ENCODE results near the gene ZFP37.
"Not testable (repeated sequence)": the region's sequence is repeated elsewhere in the genome, so short reads cannot be mapped to it uniquely, and the experiment has no call there.

- not testable (repeated sequence) for TF ChIP-seq SIN3A (IDR thresholded peaks at IDR 0.05; ENCODE audit: borderline replicate concordance, low read depth, low read length); RAD21 (IDR thresholded peaks at IDR 0.05; ENCODE audit: low read length); CTCF (IDR thresholded peaks at IDR 0.05); EZH2phosphoT487 (IDR thresholded peaks at IDR 0.05; ENCODE audit: borderline replicate concordance, low read depth); GABPA (IDR thresholded peaks at IDR 0.05; ENCODE audit: low read depth); FOSL2 (IDR thresholded peaks at IDR 0.05; ENCODE audit: borderline replicate concordance, low read depth); FOXM1 (IDR thresholded peaks at IDR 0.05; ENCODE audit: low read depth)
- TF ChIP-seq, protein P1, sequence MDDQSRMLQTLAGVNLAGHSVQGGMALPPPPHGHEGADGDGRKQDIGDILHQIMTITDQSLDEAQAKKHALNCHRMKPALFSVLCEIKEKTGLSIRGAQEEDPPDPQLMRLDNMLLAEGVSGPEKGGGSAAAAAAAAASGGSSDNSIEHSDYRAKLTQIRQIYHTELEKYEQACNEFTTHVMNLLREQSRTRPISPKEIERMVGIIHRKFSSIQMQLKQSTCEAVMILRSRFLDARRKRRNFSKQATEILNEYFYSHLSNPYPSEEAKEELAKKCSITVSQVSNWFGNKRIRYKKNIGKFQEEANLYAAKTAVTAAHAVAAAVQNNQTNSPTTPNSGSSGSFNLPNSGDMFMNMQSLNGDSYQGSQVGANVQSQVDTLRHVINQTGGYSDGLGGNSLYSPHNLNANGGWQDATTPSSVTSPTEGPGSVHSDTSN (IDR thresholded peaks at IDR 0.05): not testable (repeated sequence)
These were observed 4.7 kb upstream of the ZFP37 start for GRCh38 chr9:113061072-113061850.

All from SK-N-SH (cell line).